Measurements from ENCODE around the gene AIFM1.
A peak's percentile ranks its signal among the peaks of the same experiment; 100 is the strongest.

AIFM1 gene

GRCh38 chrX:130170752-130171445 is 5.3 kb upstream of the AIFM1 start:
- no peak for DNase-seq

GRCh38 chrX:130167040-130167439 is 1.4 kb upstream of the AIFM1 start:
- DNase-seq, result no peak

DNA sequence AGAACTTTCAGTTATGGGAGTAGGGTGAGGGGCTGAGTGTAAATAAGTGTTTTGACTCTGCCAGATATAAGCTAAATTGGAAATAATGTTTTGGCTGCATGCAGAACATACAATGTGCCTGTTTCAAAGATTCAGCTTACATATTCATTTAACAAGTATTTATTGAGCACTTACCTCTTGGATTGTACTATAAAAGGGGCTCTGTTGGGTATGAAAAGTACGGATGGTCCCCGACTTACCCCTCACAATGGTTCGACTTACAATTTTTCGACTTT is 799 bp upstream of the AIFM1 start:
- DNase-seq, result no peak

- no peak for DNase-seq
These were observed 399 bp downstream of the AIFM1 start for GRCh38 chrX:130165181-130165702.

- no peak for DNase-seq
These were observed 2.2 kb downstream of the AIFM1 start for GRCh38 chrX:130163398-130163797.

DNA sequence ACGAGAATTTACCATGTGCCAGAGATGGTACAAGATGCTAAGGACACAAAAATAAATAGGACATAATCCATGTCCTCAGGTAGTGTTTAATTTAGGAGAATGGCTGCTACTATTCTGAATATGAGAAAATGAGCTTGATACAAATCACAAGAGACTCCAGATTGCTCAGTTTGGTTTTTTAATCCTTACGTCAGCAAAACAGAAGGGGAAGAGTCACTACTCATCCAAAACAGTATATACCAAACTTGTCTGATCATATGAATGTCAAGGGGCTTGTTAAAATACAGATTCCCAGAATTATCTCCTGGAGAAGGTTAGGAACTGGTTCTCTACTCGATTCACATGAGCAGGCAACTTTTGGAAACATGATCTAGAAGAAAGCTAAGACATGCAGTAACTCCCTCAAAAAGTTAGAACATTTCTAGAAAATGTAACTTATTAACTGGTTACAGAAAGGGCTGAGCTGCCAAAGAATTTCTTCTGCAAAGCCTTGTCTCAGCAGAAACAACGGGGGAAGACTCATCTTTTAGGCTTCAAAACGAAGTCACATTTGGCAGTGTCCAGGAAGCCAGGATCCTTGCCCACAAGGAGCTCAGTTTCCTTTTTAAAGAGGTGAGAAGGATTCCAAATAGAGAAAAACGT is 3.4 kb downstream of the AIFM1 start:
- no peak for DNase-seq

DNA sequence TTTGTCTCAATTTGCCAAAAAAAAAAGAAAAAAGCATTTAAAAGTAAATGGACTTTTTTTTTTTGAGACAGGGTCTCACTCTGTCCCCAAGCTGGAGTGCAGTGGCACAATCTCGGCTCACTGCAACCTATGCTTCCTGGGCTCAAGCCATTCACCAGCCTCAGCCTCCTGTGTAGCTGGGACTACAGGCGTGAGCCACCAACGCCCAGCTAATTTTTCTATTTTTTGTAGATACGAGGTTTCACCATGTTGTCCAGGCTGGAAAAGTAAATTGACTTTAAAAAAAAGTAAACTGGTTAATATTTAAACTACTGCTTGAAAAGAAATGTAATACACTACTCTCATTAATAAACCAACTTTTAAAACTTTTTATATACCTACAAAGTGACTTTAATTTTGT is 5.9 kb downstream of the AIFM1 start:
- no peak for DNase-seq

DNA sequence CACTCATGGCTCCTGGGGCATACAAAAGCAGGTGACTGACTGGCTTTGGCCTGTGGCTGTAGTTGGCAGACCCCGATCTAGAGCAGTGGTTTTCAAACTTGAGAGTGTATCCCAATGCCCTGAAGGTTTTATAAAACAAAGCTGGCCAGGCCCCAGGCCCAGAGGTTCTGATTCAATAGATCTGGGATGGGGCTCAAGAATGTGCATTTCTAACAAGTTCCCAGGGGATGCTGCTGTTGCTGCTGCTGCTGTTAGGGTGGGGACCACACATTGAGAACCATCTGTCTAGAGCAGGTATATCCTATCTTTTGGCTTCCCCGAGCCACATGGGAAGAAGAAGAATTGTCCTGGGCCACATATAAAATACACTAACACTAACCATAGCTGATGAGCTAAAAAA is 7.3 kb downstream of the AIFM1 start:
- DNase-seq, result no peak

- DNase-seq, result no peak
These were observed 10.1 kb downstream of the AIFM1 start for GRCh38 chrX:130155564-130155963.

- no peak for DNase-seq
These were observed 18.0 kb downstream of the AIFM1 start for GRCh38 chrX:130147631-130148030.

DNA sequence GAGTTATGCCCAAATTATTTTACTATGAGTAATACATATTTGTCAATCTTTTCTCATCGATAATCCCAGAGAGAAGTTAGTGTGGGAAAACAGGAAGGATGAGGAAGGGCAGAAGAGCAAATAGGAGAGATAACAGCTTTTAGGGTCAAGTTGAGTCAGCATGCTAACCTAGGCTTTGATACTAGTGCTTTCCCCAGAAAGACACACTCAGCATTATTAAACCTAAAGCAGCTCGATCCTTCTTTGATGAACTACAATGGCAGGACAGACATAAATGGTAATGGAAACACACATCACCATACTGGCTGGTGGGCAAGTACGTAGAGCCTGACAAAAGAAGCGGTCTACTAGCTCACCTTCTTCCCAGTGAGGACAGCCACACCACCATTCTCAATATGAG is 20.5 kb downstream of the AIFM1 start:
- no peak for DNase-seq

- peak; percentile 15 for DNase-seq
These were observed 21.1 kb downstream of the AIFM1 start for GRCh38 chrX:130144509-130144908.

DNA sequence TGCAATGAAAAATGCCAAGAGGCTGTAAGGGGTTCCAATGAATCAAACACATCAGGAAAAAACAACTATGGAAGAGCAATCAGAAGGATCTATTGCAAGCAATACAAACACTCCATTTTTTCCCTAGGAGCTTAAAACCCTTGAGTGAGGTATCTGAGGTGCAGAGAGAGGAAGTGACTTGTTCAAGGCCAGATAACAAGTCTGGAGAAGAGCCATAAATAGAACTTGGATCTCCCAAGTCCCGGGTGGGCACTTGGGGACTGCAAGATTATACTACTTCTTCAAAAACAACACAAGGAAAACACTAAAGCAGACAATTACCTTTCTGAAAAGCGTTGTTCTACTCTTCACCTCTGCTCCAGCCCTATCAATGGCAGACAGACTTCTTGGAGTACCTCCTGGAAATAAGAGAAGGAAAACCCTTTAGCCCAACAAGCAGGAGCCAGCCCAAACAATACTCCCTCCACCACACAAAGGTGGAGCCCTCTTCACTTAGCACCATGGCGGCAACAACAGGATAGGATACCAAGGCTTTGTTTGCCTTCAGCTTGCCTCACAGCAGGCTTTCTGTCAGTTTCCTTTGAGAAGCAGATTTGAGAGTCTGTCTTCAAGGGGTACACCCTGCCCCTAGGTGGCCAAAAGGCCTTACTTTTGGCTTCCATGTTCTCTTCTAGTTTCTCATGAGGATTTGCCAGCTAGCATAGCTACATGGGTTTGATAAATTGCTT is 26.0 kb downstream of the AIFM1 start:
- peak; percentile 60 for DNase-seq

- no peak for DNase-seq
These were observed 28.7 kb downstream of the AIFM1 start for GRCh38 chrX:130136961-130137360.

- no peak for DNase-seq
These were observed 29.1 kb downstream of the AIFM1 start for GRCh38 chrX:130136496-130136895.

DNA sequence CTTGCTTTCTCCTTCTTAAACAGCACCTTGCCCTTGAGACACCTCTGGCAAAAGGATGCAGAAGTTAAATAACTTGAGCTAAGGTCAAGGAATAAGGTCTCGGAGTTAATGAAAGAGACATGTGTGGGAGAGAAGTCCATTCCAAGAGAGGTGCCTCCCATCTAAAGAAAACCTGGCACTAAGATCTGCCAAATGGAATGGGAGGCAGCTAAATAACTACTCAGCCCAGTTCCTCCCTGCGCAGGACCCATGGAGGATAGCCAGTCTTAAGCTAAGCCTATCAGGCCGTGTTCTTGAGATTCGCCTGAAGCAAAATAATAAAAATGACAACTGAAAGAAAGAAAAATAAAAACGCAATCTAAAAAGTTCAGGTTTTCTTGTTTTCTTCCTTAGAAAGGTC is 34.7 kb downstream of the AIFM1 start:
- DNase-seq, result no peak

DNA sequence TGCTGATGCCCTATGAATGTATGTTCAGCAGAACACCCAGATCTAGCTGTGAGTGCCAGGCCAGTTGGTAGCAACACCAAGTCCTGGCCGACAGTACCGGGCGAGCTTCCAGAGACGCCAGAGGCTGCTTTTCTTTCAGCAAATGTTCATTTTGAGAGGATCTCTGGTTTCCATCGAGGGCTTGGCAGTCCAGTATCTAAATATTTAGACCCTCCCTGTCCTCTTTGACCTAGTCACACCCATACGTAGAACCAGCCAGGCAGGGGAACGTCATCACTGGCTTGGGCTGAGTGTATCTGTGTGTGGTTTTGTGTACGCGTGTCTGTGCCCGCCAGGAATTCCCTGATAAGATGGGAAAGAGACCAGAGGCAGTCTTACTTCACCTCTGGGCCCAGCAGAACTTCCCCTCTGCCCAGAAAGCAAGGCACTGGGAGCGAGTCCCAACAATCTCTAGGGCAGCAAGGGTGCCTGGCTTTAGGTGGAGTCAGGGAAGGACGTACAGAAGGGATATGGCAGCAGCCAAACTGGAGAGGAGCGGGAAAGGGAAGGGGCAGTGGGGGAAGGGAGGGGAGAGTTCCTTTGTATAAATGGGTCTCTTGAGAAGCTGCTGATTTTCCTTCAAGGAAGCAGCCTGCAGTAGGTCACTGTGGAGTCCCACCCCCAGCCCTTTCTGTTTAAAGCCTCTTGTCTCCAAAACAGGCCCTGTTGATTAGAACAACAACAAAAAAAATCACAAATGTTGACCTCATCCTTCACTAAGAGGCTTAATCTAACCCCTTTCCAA is 40.4 kb downstream of the AIFM1 start:
- no peak for DNase-seq

DNA sequence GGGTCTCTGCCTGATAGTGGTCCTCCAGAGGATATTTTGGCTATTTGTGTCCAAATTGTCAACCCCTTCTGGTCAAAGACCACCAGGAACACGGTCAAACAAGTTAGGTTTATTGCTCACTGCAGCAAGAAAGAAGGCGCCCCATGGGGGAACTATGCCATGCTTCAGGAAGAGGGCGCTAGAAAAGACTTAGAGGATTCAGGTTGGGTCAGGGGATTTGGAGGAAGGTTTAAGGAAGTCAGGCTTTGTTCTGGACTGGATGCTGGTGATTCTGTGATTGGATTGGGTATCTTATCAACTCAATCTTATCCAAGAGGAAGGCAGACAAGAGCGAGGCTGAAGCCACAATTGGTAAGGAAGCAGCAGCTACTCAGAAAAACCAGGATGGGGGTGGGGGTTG is 41.1 kb downstream of the AIFM1 start:
- no peak for DNase-seq

GRCh38 chrX:130121505-130121800 is 44.2 kb downstream of the AIFM1 start:
- no peak for DNase-seq

- no peak for DNase-seq
These were observed 44.7 kb downstream of the AIFM1 start for GRCh38 chrX:130120746-130121504.

- no peak for DNase-seq
These were observed 45.3 kb downstream of the AIFM1 start for GRCh38 chrX:130120321-130120731.

- no peak for DNase-seq
These were observed 46.2 kb downstream of the AIFM1 start for GRCh38 chrX:130119312-130119898.

Data from NCI-H2029 (cell line).